Heart right ventricle (tissue), 16 donors: ENCODE measurements around the gene SPIN1. TPM values are rescaled to one million over a fixed set of nuclear protein-coding genes. Genes with fewer than 3 reads are reported as not detected.
"Not testable (repeated sequence)": the region's sequence is repeated elsewhere in the genome, so short reads cannot be mapped to it uniquely, and the experiment has no call there.

ENCODE experiments used
- ATAC-seq, 8 donors: fragments of 200-7000 bp; cut with Tn5 transposase; one replicate each; pipeline ENCODE4 v1.9.1; 2020; ENCODE audit warnings: mild to moderate bottlenecking in 8 of 8, moderate library complexity in 8 of 8, moderate number of reproducible peaks in 1 of 8
- DNase-seq, 2 donors: peaks; one replicate each; pipeline ENCODE4 v3.0.0-alpha.2; 2020
- H3K27ac ChIP-seq, 10 donors: fragments of 200-600 bp; sonication (generic) in 2 of 10; one replicate each; pipeline versions ENCODE4 v1.5.0 to v1.8.0; 2020 to 2022; ENCODE audit warnings: mild to moderate bottlenecking in 3 of 10
- H3K27me3 ChIP-seq, 7 donors: fragments of 200-600 bp; one replicate each; pipeline ENCODE4 v1.8.0; 2021 to 2022; ENCODE audit warnings: mild to moderate bottlenecking in 2 of 7
- H3K36me3 ChIP-seq, 9 donors: fragments of 200-600 bp; sonication (generic) in 1 of 9; one replicate each; pipeline versions ENCODE4 v1.5.0 to v1.8.0; 2020 to 2022; ENCODE audit warnings: mild to moderate bottlenecking in 2 of 9
- H3K4me1 ChIP-seq, 9 donors: fragments of 200-600 bp; sonication (generic) in 1 of 9; one replicate each; pipeline versions ENCODE4 v1.5.0 to v1.8.0; 2020 to 2022; ENCODE audit warnings: mild to moderate bottlenecking in 4 of 9
- H3K4me3 ChIP-seq, 10 donors: fragments of 200-600 bp; sonication (generic) in 2 of 10; one replicate each; pipeline versions ENCODE4 v1.5.0 to v1.8.0; 2020 to 2022; ENCODE audit warnings: mild to moderate bottlenecking in 7 of 10, moderate library complexity in 2 of 10
- H3K9me3 ChIP-seq, 11 donors: fragments of 200-600 bp in 10 of 11; sonication (generic) in 2 of 11; one replicate each; pipeline versions ENCODE4 v1.5.0 to v1.8.0; 2013 to 2022; ENCODE audit warnings: mild to moderate bottlenecking in 2 of 11, control low read depth in 1 of 11, moderate library complexity in 1 of 11
- WGBS, 2 donors: extraction: QIAGEN DNeasy Blood & Tissue Kit; methylation state at CpG; one replicate each; pipeline ENCODE4 v1.1.7; 2013; ENCODE audit warnings: inconsistent platforms in 1 of 2; 5-methylcytosine and 5-hydroxymethylcytosine counted together
- intact Hi-C, 10 donors: fragments of 100-400 bp; cut with DNase I; formaldehyde crosslinking; loops; one replicate each; pipeline versions ENCODE4 v1.11.1 to v1.14.2; 2022
- polyA plus RNA-seq, 2 donors: library from polyadenylated mRNA; stranded (reverse); fragments of 200-250 nt; gene quantifications; one replicate each; pipeline ENCODE4 v1.2.3, GENCODE V29; 2013
- total RNA-seq, 10 donors: library from RNA; stranded (reverse); fragmentation: NEBNext Ultra II Directional in 3 of 10; extraction: Animal tissue kit (Norgen Biotek cat#: 25700) in 3 of 10; gene quantifications; one replicate each; pipeline versions ENCODE4 v1.2.1 to v1.2.4, GENCODE V29; 2021 to 2023
- TF ChIP-seq, protein P1 (sequence below), 9 donors: fragments of 200-600 bp; sonication (generic) in 2 of 9; IDR thresholded peaks; one replicate each; pipeline versions ENCODE4 v1.5.0 to v1.8.0; 2021 to 2022; ENCODE audit warnings: antibody characterized with exemption in 9 of 9, mild to moderate bottlenecking in 5 of 9, moderate library complexity in 1 of 9
- donor health status: Arrhythmogenic right ventricular cardiomyopathy.
- donor health status: ischemic (EF 13 %, LVEDD 7.1; RV severe dilation, severe dysfunction).
- donor health status: healthy with polysubstance abuse.
- donor health status: DM: no; HTN: yes; CAD: no.
- donor health status: DM: no; HTN: no; CAD: no.
- donor health status: ischemic (EF 25% LVEDD 6.9; RV normal size, moderate dysfunction).
- donor health status: ischemic (EF 25% LVEDD 5.7; RV mildly dilated, moderate dysfunction).
- donor health status: healthy.
- donor health status: DM: yes; HTN: yes; CAD: no.
- donor health status: Ischemic cardiomyopathy.
- donor health status: ischemic (EF 35%, LVEDD 5.7; RV mildly dilated, moderate dysfunction).
- donor health status: nonischemic (EF 11% LVEDD 7.7; RV severe dilation, severe dysfunction).
- donor health status: DM: yes; HTN: yes; CAD: no.
- donor health status: PGD.
- donor health status: ischemic (EF 29% LVEDD 5.4; RV normal size, mild dysfunction).
- donor health status: nonischemic (EF 23%, LVEDD 6.1; RV moderate dilation, normal function).

Gene SPIN1
- total and polyA plus RNA-seq, 12 donors = 14.9 to 65.0 (median 50.3) TPM

DNA sequence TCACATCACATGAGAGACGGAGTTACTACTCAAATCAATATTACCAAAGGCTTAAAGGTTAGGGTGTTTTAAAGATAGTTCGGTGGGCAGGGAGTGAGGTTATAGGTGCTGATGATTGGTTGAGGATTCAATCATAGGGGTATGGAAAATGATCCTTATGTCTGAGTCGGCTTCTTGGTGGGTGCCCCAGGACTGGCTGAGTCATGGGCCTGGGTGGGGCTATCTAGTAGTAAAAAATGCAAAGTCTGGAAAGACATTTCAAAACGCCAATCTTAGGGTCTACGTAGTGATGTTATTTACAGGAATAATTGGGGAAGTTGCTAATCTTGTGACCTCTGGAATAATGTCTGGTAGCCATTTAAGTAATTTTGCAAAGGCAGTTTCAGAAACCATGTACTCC, 15.2 kb upstream of the SPIN1 start:
- ATAC-seq = no peak
- H3K4me3 ChIP-seq = no peak overlapping the region
- 79 to 89% methylated on average over 5 of the region's 5 CpGs for WGBS, 2 donors
- no peaks in the 10 kb centered on the region for H3K36me3 ChIP-seq
- H3K9me3 ChIP-seq = peaks cover 0 to 20% (median 0%) of the 10 kb centered on the region in 11 donors
- DNase-seq = no peak
- intact Hi-C loops = no loop called here
- TF ChIP-seq, protein P1, sequence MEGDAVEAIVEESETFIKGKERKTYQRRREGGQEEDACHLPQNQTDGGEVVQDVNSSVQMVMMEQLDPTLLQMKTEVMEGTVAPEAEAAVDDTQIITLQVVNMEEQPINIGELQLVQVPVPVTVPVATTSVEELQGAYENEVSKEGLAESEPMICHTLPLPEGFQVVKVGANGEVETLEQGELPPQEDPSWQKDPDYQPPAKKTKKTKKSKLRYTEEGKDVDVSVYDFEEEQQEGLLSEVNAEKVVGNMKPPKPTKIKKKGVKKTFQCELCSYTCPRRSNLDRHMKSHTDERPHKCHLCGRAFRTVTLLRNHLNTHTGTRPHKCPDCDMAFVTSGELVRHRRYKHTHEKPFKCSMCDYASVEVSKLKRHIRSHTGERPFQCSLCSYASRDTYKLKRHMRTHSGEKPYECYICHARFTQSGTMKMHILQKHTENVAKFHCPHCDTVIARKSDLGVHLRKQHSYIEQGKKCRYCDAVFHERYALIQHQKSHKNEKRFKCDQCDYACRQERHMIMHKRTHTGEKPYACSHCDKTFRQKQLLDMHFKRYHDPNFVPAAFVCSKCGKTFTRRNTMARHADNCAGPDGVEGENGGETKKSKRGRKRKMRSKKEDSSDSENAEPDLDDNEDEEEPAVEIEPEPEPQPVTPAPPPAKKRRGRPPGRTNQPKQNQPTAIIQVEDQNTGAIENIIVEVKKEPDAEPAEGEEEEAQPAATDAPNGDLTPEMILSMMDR (IDR thresholded peaks at IDR 0.05) = no peak
- peaks cover 0 to 3% (median 0%) of the 10 kb centered on the region in 7 donors for H3K27me3 ChIP-seq
- H3K27ac ChIP-seq = no peak overlapping the region
- H3K4me1 ChIP-seq = no peaks in the 10 kb centered on the region

DNA sequence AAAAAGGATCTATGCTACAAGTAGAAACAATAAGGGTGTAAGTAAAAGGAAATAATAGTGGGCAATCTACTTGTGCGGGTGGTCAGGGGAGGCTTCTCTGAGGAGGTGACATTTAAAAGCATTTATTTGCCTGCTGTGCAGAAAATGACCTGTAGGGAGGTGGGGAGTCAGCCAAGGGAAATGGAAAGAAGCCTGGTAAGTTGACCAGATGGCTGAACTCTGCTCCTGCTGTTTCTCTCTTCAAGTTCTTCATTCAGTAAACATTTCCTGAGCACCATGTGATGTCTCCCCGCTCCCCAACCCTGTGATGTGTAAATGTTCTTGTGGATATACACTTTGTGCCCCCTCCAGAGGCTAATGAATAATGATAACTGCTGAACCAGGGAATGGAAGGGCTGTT, 9.9 kb upstream of the SPIN1 start:
- ATAC-seq = no peak
- no peaks in the 10 kb centered on the region for H3K4me1 ChIP-seq
- WGBS, 2 donors = 43 to 44% methylated on average over 2 of the region's 2 CpGs
- H3K27me3 ChIP-seq = no peaks in the 10 kb centered on the region
- TF ChIP-seq, protein P1 (IDR thresholded peaks at IDR 0.05) = no peak
- peaks cover 0 to 13% (median 0%) of the 10 kb centered on the region in 11 donors for H3K9me3 ChIP-seq
- no peak overlapping the region for H3K4me3 ChIP-seq
- no peaks in the 10 kb centered on the region for H3K36me3 ChIP-seq
- intact Hi-C loops = no loop called here
- no peak for DNase-seq
- no peak overlapping the region for H3K27ac ChIP-seq

DNA sequence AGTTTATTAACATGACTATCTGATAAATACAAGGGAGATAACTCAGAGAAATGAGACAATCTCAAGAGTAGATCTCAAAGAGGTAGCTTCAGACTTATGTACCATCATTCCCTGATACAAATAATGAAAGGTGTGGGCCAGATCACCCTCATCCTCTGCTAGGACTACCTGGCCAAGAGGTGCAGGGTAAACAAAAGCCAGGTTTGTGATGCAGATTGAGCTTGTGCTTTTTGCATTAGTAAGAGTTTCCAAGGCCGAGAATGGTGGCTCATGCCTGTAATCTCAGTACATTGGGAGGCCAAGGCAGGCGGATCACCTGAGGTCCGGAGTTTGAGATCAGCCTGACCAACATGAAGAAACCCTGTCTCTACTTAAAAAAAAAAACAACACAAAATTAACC, 8.9 kb upstream of the SPIN1 start:
- WGBS, 2 donors = 88 to 91% methylated on average over 3 of the region's 3 CpGs
- Histone ChIP-seq H3K27me3 (no peaks in the 10 kb centered on the region), H3K9me3 (peaks cover 0 to 13% (median 0%) of the 10 kb centered on the region in 11 donors), H3K4me3 (no peak overlapping the region), H3K36me3 (no peaks in the 10 kb centered on the region), H3K4me1 (no peaks in the 10 kb centered on the region), H3K27ac (no peak overlapping the region)
- DNase-seq (no peak), ATAC-seq (no peak)
- TF ChIP-seq, protein P1 (IDR thresholded peaks at IDR 0.05) = no peak
- intact Hi-C loops = no loop called here

DNA sequence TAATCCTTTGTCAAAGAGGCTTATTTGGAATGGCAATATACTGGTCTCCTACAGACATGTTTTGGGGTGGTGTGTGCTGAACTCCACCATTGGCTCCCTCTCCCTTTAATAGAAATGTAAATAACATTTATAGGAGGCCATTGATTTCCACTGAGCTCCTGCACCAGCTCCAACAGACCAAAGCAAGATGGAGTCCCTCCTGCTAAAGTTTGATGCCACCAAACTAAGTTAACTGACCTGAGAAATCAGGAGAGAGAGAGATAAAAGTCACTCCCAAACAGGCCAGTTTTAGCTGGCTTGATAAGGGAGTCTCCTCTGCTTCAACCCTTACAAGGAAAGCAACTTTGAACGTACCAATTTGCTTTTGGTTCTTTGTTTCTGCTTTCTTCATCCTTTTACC, 8.1 kb upstream of the SPIN1 start:
- no peak overlapping the region for H3K4me3 ChIP-seq
- H3K36me3 ChIP-seq = no peaks in the 10 kb centered on the region
- intact Hi-C loops = loop anchor here in 5 of 10 donors (5.0 to 10.0 kb wide), 6 partner anchors 65 to 275 kb away; no protein-coding TSS in a partner anchor
- H3K9me3 ChIP-seq = peaks cover 0 to 13% (median 0%) of the 10 kb centered on the region in 11 donors
- DNase-seq = no peak
- TF ChIP-seq, protein P1 (IDR thresholded peaks at IDR 0.05) = no peak
- H3K27ac ChIP-seq = no peak overlapping the region
- H3K4me1 ChIP-seq = no peaks in the 10 kb centered on the region
- H3K27me3 ChIP-seq = no peaks in the 10 kb centered on the region
- no peak for ATAC-seq
- 61% methylated on average over 1 of the region's 1 CpG for WGBS, 2 donors

DNA sequence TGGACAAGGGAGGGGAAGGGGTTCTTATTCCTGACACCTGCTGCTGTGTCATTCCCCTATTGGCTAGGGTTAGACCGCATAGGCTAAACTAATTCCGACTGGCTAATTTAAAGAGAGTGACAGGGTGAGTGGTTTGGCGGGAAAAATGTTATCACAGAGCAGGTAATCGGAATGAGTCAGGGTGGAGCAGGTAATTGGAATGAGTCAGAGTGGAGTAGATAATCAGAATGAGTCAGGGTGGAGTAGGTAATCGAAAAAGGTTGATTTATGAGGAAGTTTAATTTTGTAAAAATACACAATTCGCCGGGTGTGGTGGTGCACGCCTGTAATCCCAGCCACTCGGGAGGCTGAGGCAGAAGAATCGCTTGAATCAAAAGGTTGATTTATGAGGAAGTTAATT, 6.9 kb upstream of the SPIN1 start:
- WGBS, 2 donors = 93 to 95% methylated on average over 10 of the region's 10 CpGs
- H3K4me1 ChIP-seq, ATAC-seq, H3K27me3 ChIP-seq, H3K27ac ChIP-seq, H3K4me3 ChIP-seq, DNase-seq, H3K36me3 ChIP-seq: not testable (repeated sequence)
- intact Hi-C loops = loop anchor here in 5 of 10 donors (5.0 to 10.0 kb wide), 6 partner anchors 63 to 277 kb away; no protein-coding TSS in a partner anchor
- H3K9me3 ChIP-seq = peaks cover 0 to 13% (median 0%) of the 10 kb centered on the region in 11 donors
